GM18508 (cell line): Measurements from ENCODE around the gene TMEM89.

Experiments used
- ATAC-seq: cut with Tn5 transposase; IDR thresholded peaks from one replicate; pipeline ENCODE4 v1.9.1; 2021; ENCODE audit warnings: moderate number of reproducible peaks; ENCODE audit not compliant: insufficient read depth, unreplicated experiment

Gene TMEM89, protein sequence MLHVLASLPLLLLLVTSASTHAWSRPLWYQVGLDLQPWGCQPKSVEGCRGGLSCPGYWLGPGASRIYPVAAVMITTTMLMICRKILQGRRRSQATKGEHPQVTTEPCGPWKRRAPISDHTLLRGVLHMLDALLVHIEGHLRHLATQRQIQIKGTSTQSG

DNA sequence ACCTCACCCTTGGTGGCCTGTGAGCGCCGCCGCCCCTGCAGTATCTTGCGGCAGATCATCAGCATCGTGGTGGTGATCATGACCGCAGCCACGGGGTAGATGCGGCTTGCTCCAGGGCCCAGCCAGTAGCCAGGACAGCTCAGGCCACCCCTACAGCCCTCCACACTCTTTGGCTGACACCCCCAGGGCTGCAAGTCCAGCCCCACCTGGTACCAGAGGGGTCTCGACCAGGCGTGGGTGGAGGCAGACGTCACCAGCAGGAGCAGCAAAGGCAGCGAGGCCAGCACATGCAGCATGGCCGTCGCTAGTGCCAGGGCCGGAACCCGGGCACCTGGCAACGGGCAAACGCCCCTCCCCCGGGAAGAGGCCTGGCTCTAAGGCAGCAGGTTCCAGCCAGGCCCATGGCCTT, at the start of gene TMEM89:
Gene TMEM89, minus strand, starts transcription at position 309 of the 409 bp plus-strand sequence. Its CDS starts 13 bp downstream, at position 296.
- ATAC-seq = no peak

DNA sequence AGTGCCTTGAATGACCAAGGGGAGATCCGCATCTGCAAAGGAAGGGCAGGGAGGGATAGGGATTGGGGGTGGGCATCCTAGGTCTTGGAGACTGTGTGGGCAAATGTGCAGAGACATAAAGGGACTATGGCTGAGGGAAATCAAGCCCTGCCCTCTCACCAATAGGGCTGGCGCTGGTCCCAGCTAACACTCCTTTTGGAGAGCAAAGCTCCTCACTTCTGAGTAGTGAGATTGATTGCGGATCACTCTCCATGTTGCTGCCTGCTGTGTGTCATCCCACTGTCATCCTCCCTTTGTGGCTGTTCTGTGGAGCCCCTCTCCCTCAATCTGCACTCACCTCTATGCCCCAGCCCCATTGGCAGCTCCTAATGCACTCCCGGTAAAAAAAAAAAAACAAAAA, 43.4 kb upstream of the TMEM89 start:
- ATAC-seq = no peak

DNA sequence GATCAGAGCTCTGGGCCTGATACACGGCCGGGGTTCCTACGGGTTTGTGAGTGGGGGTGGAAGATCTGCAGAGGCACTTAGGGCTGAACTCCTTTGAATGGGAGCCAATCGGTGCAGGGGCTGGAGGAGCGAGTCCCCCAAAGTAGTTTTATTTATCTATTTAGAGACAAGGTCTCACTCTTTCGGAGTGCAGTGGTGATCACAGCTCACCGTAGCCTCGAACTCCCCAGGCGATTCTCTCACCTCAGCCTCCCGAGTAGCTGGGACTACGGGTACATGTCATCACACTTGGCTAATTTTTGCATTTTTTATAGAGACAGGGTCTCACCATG, 42.7 kb upstream of the TMEM89 start:
- ATAC-seq = no peak

DNA sequence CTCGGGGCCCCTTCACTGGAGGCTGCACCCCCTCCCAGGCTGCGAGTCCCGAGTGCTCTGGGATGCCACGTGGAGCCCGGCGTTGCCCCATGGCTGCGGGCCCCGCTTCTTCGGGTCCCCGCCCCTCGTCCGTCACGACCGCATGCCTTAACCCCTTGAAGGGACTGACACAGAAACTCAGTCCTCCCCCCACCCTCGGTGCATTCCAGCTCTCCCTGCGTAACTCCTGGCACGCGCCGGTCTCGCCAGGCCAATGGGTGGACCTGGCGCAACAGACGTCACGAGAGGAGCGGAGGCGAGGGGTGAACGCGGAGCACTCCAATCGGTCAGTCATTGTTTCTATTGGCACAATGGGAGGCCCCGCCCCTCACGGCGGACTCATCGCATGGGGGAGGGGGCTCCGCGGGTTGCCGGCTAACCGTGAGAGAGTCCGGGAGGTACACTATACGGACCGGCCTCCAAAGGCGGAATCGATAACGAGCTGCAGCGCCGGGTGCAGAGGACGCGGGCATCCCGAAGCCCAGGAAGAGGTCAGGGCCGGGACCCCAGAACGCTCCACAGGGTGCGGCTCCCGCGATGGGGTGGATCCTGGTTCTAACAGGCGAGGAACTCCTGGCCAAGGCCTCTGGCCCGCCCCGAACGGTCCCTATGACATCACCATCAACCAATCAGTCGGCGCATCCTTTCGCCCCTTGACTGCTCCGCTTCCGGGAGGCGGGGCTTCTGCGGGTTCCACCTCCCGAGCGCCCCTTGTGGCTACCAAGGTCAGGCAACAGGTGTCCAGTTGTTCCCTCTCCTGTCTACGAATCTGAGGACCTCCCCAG, 42.1 kb upstream of the TMEM89 start:
- peak; percentile 49 for ATAC-seq

DNA sequence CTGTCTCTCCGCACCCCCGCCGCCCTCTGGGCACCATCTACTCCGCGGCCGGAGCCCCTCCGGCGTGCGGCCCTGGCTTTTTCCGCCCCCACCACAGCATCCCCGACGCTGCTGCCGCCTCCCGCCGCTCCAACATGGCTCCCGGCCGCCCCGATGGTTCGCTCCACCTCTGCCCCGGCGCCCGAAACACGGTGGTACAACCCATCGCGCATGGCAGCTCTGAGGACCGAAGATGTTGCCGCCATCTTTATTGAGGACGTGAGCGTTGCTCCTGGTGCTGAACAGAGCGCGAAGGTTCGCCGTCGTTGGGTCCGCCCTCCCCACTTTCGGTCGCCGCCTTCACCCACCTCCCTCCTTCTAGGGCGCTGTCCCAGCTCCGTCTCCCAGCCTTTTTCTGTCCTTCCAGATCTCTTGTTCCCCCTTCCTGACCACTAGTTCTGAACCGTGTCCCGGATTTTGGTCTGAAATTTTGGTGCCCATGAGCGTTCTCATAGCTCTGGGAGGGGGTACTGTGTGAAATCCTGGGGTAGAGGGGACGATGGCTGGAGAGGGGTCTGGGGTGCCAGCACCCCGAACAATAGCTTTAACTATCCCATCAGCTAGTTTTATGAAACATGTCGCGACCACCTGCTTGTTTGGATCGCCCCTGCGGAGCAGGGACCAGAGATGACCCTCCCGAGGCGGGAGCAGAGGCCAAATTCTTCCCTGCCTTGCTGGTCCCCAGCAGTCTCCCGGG, 41.4 kb upstream of the TMEM89 start, which contains the start of gene CELSR3:
Gene CELSR3, minus strand, starts transcription at position 134 of the 736 bp plus-strand sequence. CDS start 252 bp downstream, outside the sequence.
- ATAC-seq = no peak

DNA sequence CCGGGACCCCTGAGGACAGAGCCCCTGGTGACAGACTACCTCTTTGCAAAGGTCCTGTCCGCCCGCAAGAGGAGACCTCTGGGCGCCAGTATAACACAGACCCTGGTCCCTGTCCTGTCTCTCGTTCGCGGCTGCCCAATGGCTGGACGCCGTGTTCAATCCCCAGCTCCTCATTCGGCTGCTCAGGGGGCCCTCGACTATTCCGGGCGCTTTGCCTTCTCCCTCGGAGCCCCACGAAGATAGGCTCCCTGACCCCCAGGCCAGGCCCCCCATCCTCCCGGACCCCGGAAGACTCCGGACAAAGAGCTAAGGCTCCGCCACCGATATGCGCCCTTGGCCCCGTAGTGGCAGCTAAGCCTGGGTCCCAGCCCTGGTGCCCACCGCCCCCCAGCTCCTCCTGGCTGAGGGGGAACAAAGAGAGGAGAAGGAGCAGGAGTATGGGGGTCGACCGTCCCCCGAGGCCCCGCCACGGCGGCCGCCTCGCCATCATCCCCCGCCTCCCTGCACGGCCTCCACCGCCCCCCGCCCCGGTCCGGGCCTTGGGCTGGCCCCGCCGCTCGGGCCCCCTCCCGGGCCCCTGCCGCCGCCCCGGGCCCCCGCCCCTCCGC, 40.7 kb upstream of the TMEM89 start:
- no peak for ATAC-seq

DNA sequence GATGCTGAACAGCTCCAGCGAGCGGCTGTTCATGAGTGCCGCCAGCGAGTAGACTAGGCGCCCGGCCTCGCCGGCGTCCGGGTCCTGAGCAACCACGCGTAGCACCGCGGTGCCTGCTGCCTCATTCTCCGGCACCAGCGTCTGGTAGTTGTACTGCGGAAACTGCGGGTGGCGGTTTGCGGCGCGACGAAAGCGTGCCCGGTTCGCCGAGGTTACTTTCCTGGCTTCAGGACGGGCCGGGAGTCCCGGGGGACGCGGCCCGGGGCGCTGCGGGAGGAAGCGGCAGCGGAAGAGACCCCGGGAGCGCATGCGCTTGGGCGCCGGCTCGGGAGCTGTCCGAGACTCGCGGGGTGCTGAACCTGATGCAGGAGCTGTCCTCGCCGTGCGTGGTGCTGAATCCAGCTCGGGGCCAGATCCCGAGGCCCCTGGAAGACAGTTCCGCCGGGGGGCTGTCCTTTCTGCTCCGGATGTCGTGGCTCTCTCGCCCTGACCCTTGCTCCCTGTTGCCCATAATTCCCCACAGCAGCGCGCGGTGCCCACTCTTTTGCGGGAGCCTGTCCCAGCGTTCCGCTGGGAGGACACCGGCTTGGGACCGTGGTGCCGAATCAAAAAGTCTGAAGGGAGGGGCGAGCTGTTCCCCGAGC, 40.1 kb upstream of the TMEM89 start:
- ATAC-seq = no peak

DNA sequence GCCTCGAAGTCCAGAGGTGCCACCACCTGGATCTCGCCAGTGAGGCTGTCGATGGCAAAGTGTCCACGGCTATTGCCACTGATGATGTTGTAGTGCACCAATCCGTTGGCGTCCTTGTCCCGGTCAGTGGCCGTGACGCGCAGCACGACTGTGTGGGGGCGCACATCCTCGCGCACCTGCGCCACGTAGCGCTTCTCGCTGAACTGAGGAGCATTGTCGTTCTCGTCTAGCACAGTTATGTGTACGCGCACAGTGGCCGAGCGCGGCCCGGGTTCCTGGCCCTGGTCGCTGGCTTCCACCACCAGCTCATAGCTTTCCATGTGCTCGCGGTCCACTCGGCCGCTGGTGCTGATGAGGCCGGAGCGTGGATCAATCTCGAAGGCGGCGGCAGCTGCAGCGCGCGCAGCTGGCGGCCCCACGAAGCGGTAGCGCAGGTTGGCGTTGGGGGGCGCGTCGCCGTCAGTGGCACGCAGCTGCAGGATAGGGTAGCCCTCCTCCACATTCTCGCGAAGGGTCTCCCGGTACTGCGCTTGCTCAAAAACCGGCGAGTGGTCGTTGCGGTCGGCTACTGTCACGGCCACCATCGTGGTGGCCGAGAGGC, 39.3 kb upstream of the TMEM89 start:
- no peak for ATAC-seq

DNA sequence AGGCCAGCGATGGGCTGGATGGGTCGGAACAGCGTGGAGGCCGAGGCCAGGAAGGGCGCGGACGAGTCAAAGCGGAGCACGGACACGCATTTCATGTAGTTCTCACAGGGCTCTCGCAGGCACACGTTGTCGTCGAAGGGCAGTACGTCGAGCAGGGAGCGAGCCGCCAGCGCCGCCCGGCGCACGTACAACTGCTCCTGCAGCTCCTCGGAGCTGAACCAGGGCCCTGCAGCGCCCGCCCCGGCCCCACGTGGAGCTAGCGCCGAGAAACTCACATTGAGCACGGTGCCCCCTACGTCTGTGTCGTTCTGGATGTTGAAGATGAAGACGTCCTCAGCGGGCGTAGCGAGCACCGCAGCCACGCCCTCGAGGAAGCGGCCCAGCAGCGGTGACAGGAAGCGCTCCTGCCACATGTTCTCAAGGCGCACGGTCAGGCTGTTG, 35.3 kb upstream of the TMEM89 start:
- no peak for ATAC-seq

DNA sequence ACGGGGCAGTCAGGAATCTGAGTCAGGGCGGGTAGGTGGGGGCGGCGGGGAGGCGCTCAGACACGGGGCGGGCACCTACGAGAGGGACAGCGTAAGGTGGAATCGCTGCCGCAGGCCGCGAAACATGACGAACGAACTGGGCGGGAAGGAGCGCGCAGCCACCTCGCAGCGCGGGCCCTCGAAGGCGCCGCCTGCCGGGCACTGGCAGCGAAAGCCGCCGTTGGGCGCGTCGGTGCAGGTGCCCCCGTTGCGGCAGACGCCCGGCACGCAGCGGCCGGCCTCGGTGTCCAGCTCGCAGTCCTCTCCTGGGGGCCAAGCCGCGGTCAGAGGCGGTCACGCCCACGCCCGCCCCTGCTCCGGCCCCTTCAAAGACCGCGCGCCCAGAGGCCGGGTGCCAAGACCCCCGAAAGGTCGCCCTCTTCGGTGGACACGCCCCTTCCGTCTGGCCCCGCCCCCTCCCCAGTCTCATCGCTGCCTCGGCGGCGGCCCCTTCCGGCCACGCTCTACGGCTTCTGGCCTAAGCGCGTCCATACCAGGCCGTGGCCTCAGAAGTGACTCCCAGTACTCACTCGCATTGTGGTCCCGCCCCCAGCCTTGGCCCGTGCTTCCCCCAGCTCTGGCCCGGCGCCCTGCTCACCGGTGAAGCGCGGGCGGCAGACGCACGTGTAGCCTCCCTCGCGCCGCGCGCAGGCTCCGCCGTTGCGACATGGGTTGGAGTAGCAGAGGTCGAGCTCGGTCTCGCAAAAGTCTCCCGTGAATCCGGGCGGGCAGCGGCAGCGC, 34.7 kb upstream of the TMEM89 start:
- ATAC-seq = no peak

DNA sequence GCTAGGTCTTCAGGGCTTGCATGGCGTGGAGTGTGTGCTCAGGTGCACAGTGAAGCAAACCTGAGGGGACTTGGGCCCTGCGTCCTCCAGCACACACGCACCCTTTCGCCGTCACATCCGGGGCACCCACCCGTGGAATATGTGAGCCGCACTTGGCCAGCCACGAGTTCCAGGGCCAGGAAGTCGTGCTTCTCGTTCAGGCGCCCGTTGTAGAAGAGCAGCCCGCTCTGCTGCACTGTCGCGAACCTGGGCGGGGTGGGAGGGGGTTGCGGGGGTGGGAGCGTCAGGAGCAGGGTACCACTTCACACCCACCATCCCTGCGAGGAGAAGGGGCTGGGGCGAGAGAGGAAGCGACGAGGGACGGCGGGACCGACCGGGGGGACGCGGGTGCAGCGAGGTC, 34.0 kb upstream of the TMEM89 start:
- ATAC-seq = no peak

DNA sequence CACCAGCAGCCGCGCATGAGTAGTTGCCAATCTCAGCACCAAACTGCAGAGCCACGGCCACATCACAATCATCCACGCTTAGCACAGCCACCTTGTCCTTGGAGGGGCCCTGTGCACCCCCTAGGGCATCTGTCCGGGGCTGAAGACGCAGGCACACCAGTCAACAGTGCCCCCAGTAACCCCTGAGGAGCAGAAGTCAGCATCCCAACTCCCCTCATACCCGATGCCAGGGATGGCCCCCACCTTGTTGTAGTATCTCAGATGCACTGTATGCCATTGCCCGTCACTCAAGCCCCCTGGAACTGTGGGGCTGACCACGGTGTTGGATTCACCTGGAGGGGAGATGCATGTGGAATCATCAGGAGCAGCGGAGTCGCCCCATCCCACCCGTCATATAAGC, 33.5 kb upstream of the TMEM89 start:
- ATAC-seq = no peak

DNA sequence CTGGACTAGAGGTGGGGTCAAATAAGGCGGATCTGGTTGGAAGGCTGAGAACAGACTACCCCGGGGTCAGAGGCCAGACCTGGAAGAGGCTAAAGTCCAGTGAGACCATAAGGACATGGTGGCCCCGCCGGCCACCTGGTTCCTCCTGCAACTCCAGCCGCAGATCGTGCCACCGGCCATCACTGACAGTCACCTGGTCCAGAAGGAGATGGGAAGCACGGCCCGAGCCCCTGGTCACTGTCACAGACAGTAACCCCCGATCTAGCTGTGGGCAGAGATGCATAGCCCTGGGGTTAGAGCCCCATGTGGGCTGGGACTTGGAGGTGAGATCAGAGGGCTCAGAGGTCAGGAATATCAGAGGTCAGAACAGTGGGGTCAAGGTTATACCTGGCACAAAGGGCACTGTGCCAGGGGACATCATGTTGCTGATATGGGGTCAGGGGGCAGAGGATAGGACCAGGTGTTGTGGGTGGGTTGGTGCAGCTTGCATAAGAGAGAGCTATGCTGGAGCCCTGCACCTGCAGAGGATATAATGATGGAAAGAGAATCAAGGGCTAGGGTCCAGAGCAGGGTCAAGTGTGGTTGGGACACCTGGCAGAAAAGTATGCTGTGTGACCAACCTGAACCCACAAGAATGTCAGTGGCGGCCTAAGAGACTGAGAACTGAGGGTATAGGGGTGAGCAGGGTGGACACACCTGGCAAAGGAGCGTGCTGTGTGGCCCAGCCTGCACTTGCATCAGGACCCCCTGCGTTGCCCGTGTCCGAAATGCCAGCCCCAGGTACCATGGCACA, 31.6 kb upstream of the TMEM89 start:
- no peak for ATAC-seq

DNA sequence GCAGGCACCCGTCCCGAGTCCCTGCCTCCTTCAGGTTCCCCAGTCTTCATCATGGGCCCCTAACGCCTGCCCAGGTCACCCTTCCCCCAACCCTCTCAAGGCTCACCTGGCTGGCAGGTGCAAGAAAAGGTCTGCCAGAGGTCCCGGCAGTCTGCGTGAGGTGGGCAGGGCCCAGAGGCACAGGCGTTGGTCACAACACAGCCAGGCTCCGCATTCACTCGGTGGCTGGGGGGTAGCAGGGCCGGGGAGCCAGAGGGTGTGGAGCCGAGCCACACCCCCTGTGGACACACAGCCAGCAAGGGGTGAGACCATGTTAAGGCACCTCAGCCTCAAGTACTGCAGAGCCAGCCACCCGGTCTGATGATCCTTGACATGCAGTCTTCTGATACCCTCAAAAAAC, 30.2 kb upstream of the TMEM89 start:
- no peak for ATAC-seq

DNA sequence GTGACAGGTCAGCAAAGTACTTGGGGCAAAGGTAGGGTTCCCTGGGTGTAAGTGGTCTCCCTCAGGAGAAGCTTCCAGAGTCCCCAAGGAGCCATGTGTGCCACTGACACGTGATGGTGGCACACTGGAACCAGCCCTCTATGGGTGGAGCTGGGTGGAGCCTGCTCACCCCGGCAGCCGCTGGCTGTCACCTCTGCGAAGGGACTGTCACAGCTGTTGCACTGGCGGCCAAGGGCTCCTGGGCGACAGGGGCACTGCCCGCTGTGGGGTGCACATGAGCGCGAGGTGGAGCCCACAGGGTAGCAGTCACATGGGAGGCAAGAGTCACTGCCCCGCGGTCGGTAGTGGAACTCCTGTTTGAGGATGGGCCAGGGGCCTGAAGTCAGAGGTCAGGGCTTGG, 29.2 kb upstream of the TMEM89 start:
- ATAC-seq = no peak

DNA sequence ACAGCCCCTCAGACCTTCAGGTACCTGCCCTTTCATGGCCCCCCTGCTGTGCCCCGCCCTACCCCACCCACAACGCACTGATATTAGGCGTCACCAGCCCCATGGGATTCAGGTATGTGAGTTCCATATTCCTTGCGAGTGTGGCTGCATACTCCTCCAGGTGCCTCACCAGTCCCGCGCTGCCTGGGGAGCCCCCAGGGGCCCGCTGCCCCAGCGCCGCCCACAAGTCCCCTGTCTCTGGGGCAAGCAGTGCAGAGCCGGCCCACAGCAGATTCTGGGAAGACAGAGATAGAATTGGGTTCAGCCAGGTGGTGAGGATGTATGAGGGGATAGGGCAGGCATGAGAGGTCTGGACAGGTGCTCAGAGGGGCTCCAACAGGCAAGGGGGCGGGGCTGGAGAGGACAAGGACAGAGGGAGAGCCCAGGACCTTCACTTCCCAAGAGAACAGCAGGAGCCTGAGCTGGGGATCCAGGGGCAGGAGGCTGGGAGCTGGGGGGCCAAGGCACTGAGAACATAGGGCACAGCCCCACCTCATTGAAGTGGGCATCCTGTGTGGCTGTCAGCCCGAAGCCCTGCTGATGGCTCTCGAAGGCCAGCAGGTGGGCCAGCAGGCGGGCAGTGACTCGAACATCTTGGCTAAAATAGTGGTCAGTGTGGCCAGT, 26.8 kb upstream of the TMEM89 start:
- ATAC-seq = no peak

DNA sequence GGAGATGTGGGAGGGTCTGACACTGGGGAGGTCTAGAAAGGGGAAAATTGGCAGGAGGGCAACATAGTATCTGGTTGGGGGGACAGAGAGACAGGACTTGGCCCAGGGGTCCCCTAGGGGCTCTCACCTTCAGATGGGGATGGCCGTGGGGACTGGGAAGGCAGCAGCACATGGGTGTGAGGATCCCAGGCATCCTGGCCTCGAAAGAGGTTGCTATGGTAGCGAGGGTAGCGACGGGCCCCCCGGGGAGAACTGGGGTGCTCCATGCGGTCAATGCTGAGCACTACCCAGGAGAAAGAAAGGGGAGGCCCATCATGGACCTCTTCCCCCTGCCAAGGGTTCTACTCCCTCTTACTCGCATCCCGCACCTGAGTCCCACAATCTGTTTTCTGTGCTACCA, 26.1 kb upstream of the TMEM89 start:
- ATAC-seq = no peak
